Sciatic nerve (tissue), 1 donor: ENCODE measurements around the gene OR5P2. TPM values are rescaled to one million over a fixed set of nuclear protein-coding genes. Genes with fewer than 3 reads are reported as not detected.

Experiments
- total RNA-seq: library from RNA; stranded (reverse); fragmentation: NEBNext Ultra II Directional; extraction: Animal tissue kit (Norgen Biotek cat#: 25700); gene quantifications from one replicate; pipeline ENCODE4 v1.2.1, GENCODE V29; 2021
- donor health status: DM: no; HTN: no; CAD: no.

The OR5P2 gene
- total RNA-seq, 1 donor from 2014 or later: not detected

Other genes starting within 250 kb of the OR5P2 start
- gene CYB5R2, start 123.4 kb downstream of the OR5P2 start, total RNA-seq: 96.4 TPM
- gene OVCH2, start 90.5 kb downstream of the OR5P2 start, total RNA-seq: not detected
- gene OR5P3, start 33.9 kb upstream of the OR5P2 start, total RNA-seq: not detected
- not detected for gene OR10A6, start 134.3 kb upstream of the OR5P2 start, total RNA-seq
- not detected for gene OR10A3, start 144.8 kb upstream of the OR5P2 start, total RNA-seq
- not detected for gene NLRP10, start 168.5 kb upstream of the OR5P2 start, total RNA-seq
- gene EIF3F, start 190.4 kb upstream of the OR5P2 start, total RNA-seq: 164 TPM